Measurements from ENCODE around the gene CTR9. TPM values are rescaled to one million over a fixed set of nuclear protein-coding genes. Genes with fewer than 3 reads are reported as not detected.
A peak's percentile ranks its signal among the peaks of the same experiment; 100 is the strongest.

Gene CTR9
- total and polyA plus RNA-seq, 2 of the 13 experiments (the other 11 are each of a cell fraction or from before 2014, with no cell fraction given): 6.6 to 22.1 TPM

- TF ChIP-seq THAP7 (CRISPR knock-in tag; IDR thresholded peaks at IDR 0.05) (peak; percentile 70; the same call in 1 of the 2 replicates), KAT7 (CRISPR knock-in tag; IDR thresholded peaks at IDR 0.05; ENCODE audit: borderline replicate concordance) (peak; percentile 89; the same call in 1 of the 2 replicates), TAF1 (CRISPR knock-in tag; IDR thresholded peaks at IDR 0.05) (peak; percentile 93), ZNF264 (CRISPR knock-in tag; IDR thresholded peaks at IDR 0.05) (0 out of 2 replicates have a peak, but pooled peaks have one; percentile 49), RAD21 (CRISPR knock-in tag; IDR thresholded peaks at IDR 0.05) (peak; percentile 61), NFYB (CRISPR knock-in tag; IDR thresholded peaks at IDR 0.05) (peak; percentile 65), TBL1XR1 (IDR thresholded peaks at IDR 0.05; ENCODE audit: borderline replicate concordance, low read length, partially characterized antibody) (no peak), SMARCE1 (IDR thresholded peaks at IDR 0.05; ENCODE audit: borderline replicate concordance) (no peak), RCOR2 (CRISPR knock-in tag; IDR thresholded peaks at IDR 0.05) (no peak), ZNF704 (CRISPR knock-in tag; IDR thresholded peaks at IDR 0.05; ENCODE audit: borderline replicate concordance) (peak; percentile 88), NR1H2 (CRISPR knock-in tag; IDR thresholded peaks at IDR 0.05; ENCODE audit: borderline replicate concordance, low read depth) (no peak), JDP2 (CRISPR knock-in tag; IDR thresholded peaks at IDR 0.05; ENCODE audit: borderline replicate concordance) (no peak), ZNF589 (CRISPR knock-in tag; conservative IDR thresholded peaks at IDR 0.05) (no peak), ZBTB7A (CRISPR knock-in tag; IDR thresholded peaks at IDR 0.05) (peak; percentile 55), ZBTB38 (CRISPR knock-in tag; IDR thresholded peaks at IDR 0.05) (peak; percentile 76; the same call in 1 of the 2 replicates), TBP (CRISPR knock-in tag; IDR thresholded peaks at IDR 0.05) (0 out of 2 replicates have a peak, but pooled peaks have one; percentile 35), STAT6 (CRISPR knock-in tag; IDR thresholded peaks at IDR 0.05; ENCODE audit: borderline replicate concordance) (peak; percentile 88; the same call in 1 of the 2 replicates), PAF1 (CRISPR knock-in tag; IDR thresholded peaks at IDR 0.05) (no peak)
- TF ChIP-seq, protein P1, sequence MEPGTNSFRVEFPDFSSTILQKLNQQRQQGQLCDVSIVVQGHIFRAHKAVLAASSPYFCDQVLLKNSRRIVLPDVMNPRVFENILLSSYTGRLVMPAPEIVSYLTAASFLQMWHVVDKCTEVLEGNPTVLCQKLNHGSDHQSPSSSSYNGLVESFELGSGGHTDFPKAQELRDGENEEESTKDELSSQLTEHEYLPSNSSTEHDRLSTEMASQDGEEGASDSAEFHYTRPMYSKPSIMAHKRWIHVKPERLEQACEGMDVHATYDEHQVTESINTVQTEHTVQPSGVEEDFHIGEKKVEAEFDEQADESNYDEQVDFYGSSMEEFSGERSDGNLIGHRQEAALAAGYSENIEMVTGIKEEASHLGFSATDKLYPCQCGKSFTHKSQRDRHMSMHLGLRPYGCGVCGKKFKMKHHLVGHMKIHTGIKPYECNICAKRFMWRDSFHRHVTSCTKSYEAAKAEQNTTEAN (CRISPR knock-in tag; conservative IDR thresholded peaks at IDR 0.05): peak; percentile 89
- TF ChIP-seq, protein P2, sequence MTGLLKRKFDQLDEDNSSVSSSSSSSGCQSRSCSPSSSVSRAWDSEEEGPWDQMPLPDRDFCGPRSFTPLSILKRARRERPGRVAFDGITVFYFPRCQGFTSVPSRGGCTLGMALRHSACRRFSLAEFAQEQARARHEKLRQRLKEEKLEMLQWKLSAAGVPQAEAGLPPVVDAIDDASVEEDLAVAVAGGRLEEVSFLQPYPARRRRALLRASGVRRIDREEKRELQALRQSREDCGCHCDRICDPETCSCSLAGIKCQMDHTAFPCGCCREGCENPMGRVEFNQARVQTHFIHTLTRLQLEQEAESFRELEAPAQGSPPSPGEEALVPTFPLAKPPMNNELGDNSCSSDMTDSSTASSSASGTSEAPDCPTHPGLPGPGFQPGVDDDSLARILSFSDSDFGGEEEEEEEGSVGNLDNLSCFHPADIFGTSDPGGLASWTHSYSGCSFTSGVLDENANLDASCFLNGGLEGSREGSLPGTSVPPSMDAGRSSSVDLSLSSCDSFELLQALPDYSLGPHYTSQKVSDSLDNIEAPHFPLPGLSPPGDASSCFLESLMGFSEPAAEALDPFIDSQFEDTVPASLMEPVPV (CRISPR knock-in tag; IDR thresholded peaks at IDR 0.05): no peak; the same call in 1 of the 2 replicates
- TF ChIP-seq, protein P3, sequence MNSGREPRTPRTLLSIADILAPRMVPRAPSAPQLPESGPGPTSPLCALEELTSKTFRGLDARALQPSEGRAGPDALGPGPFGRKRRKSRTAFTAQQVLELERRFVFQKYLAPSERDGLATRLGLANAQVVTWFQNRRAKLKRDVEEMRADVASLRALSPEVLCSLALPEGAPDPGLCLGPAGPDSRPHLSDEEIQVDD (CRISPR knock-in tag; IDR thresholded peaks at IDR 0.05; ENCODE audit: borderline replicate concordance): 0 out of 2 replicates have a peak, but pooled peaks have one; percentile 51
Measured at GRCh38 chr11:10750838-10751580, at the start of gene CTR9 (continued).

Data from HepG2 (cell line).